Stimulated activated CD4-positive, alpha-beta T cell treated with anti-CD3 and anti-CD28 coated beads, Interleukin-4, amount 100 ng/mL, for 24 hours (primary cell): ENCODE results near the gene NR1D2.
"Not testable (repeated sequence)": the region's sequence is repeated elsewhere in the genome, so short reads cannot be mapped to it uniquely, and the experiment has no call there.

ENCODE experiments used
- DNase-seq: peaks from one replicate; pipeline ENCODE4 v3.0.0-alpha.2; 2020

NR1D2 gene

DNA sequence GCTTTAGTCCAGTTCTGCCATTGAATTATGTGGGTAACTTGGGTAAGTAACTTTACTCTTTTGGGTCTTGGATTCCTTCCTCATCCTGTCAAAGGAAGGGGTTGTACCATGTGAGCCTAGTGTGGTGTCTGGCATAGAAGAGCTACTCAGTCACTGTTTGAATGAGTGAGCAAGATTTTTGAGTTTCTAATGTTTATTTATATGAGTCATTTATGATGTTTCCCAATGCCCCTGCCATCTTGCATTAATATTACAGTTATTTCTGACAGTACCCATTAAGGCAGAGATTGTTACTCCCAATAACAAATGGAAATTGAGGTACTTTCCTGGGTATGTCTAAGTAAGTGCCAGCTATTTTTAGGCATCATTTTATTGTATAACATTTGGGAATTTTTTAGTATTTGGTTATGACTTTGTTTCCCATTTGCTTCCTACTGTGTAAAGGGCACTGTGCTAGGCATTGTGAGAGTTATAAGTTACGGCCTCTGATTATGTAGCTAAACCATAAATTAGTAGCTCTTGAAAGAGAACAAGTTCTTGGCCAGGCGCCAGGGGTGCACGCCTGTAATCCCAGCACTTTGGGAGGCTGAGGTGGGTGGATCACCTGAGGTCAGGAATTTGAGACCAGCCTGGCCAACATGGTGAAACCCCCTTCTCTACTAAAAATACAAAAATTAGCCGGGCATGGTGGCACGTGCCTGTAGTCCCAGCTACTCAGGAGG is 23.5 kb downstream of the NR1D2 start:
- DNase-seq, result no peak

DNA sequence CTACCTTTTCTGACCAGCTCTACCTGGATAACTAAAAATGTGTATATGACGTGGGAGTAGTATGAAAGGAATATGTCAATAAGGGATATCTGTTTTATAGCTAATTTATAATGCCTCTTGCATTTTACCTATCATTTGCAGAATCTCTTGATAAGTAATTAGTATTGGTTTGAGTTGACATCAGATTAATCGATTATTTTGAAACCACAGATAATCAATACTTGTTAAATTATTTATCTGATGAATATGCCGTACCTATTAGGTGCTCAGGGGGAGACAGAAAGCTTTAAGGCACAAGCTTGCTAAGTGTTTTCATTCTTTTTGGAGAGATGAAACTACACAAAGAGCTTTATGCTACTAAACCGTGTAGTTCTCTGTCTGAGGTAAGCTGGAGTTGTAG is 24.3 kb downstream of the NR1D2 start:
- no peak for DNase-seq

DNA sequence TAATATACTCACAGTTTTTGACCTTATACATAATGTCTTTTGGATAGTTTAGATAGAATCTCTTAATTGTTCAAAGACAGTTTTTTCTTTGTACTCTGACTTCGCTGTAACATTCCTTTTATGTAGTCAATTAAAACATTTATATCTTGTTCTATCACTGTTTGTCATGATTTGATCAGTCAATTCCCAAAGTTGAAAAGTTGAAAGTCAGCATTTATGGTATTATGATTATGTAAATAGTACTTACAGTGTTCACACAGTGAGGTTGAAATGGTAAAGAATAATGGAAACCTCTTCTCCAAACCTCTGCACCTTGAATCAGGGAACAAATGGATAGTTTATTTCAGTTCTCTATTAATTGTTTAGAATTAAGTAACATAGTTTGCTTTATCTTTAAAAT is 26.6 kb downstream of the NR1D2 start:
- DNase-seq, result no peak

DNA sequence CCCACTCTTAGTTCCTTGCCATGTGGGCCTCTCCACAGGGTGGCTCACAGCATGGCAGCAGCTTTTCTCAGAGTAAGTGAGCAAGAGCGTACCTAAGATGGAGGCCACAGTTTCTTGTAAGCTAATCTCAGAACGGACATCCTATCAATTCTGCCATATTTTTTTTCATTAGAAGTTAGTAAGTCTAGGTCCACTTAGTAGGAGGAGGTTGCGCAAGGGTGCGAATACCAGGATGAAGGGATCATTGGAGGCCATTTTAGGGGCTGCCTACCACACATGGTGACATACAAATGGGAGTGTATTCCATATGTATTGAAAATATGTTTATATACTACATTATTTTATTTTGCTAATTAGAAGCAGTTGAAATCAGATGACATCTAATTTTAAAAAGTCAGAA is 31.5 kb downstream of the NR1D2 start:
- DNase-seq, result no peak

DNA sequence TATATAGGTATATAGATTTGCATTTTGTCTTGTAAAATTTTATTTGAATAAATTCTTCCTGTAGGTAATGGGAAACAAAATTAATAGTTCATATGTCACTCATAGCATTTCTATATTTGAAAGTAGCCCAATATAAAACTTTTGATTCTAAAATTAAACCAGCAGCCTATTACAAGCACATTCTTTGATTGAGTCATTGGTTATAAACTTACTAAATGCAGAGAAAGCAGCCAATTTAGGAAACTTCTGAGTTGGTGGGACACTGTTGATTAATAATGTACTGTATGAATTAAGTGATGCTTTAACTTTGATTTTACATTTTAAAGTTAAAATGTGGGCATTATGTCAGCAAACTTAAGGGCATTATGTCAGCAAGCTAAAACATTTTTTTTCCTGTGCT is 34.5 kb downstream of the NR1D2 start:
- no peak for DNase-seq

DNA sequence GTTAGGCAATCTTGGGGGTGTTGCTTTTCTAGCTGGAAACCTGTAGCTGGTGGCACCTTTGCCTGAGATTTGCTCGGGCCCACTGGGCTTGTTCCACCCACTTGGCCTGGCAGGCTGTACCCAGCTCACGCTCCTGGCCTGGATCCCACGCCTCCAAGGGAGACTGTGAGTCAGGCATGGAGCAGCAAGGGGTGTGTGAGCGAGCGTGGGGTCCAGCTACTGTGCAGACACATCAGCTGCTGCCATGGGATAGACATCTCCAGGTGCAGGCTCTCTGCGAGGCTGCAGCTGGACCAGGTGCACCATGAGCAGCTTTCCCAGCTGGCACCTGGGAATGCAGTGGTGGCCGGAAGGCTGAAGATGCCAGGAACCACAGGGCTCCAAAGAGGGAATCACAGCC is 36.0 kb downstream of the NR1D2 start:
- no peak for DNase-seq

DNA sequence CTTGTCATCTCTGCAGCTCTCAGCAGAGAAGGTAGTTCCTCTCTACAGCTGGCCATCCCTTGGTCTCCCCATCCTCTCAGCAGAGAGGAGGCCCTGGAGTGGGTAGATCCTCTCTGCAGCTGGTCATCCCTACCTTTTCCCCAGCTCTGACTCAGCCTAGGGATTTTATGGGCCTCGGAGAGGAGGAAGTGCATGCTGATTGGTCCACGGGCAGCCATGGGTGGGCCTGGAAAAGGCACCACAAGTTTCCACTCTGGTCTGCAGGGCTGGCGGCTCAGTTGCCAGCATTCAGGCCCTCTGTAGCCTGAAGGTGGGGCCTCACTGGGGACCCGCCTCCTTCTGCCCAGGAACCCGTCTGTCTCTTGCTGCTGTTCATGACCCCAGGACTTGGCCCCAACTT is 36.9 kb downstream of the NR1D2 start:
- DNase-seq, result no peak

DNA sequence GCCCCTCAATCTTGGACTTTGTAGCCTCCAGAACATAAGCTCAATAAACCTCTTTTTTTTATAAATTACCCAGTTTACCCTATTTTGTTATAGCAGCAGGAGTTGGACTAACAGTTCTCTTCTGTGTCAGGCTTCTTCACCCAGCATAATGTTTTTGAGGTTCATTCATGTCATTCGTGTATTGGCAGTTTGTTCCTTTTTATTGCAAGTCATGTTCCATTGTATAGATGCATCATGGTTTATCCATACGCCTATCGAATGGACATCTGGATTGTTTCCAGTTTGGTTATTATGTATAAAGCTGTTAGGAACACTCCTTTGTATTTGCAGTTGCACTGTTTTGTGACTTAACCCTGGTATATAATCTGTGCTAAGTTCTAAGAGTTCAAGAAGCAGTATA is 39.8 kb downstream of the NR1D2 start:
- no peak for DNase-seq

DNA sequence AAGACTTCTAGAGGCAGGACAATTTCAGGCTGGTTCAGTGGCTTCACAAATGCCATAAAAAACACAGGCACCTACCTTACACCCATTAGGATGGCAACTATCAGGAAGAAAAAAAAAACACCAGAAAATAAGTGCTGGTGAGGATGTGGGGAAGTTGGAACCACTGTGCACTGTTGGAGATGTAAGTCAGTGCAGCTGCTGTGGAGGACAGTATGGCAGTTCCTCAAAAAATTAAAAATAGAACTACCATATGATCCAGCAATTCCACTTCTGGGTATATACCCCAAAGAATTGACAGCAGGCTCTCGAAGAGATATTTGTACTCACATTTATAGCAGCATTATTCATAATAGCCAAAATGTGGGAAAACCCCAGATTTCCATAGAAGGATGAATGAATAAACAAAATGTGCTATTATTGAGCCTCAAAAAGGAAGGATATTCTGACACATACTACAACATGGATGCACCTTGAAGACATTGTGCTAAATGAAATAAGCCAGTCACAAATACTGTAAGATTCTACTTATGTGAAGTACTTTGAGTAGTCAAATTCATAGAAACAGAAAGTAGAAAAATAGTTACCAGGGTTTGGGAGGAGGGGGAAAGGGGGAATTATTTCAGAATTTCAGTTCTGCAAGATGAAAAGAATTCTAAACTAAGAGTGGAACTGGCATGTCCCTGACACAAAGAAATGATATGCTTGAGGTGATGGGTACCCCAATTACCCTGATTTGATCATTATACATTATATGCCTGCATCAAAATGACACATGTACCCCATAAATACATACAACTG is 40.9 kb downstream of the NR1D2 start:
- no peak for DNase-seq

DNA sequence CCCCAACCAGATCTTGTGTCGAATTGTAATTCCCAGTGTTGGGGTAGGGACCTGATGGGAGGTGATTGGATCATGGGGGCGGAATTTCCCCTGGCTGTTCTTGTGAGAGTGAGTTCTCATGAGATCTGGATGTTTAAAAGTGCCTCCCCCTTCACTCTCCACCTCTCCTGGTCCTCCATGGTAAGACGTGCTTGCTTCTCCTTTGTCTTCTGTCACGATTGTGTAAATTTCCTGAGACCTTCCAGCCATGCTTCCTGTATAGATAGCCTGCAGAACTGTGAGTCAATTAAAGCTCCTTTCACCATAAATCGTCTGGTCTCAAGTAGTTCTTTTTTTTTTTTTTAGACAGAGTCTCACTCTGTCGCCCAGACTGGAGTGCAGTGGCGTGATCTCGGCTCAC is 42.3 kb downstream of the NR1D2 start:
- no peak for DNase-seq

DNA sequence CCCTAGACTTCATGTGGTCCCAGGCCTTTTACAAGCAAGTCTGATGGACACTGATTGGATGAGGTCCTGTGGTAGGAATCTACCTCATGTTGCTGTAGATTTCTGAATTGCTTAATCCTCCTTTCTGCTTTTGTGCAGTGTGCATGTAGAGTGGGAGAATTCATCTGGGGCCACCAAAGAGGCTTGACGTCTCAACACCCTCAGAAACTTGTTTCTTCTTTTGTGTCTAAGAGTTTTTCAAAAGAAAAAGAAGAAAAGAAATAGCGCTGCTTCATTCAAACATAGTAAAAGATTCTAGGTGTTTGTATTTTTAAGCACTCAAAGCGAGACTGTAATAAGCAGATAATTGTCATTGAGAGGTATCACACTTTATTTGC is 46.2 kb downstream of the NR1D2 start:
- no peak for DNase-seq

DNA sequence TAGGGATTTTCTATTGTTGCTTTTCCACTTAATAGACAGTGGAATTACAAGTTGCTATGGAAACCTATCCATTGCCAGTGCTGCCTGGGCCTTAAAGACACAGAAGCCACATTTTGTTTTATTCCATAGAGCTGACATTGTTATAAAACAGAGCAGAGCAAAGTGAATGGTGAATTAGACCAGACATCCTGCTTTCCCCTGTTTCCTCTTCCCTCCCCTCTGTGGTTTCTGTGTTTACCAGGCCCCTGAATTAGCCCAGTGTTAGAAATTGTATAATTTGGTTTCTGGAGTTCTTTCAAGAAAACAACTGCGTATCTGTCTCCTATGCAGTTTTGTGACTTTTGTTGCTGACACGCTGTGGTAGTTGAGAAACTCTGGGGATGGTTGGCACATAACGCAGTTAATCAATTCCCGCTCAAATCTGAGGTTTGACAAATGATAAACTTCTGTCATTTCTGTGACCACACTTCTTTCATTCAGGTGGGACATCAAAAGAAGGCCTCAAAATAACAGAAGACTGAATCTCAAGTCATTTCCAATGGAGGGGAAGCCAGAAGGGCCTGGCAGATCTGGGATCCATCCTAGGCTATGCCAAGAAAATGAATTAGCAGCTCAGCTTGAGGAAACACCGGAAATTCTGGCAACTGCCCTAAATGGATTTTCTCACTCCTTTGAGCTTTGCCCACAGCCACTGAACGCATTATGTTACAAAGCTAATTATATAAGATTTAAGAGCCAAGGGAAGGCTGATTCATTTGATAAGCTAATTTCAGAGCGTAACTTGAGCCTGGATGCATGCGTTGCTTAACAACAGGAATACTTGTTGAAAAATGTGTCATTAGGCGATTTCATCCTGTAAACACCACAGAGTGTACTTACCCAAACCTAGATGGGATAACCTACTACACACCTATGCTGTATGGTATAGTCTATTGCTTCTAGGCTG is 46.9 kb downstream of the NR1D2 start:
- no peak for DNase-seq

DNA sequence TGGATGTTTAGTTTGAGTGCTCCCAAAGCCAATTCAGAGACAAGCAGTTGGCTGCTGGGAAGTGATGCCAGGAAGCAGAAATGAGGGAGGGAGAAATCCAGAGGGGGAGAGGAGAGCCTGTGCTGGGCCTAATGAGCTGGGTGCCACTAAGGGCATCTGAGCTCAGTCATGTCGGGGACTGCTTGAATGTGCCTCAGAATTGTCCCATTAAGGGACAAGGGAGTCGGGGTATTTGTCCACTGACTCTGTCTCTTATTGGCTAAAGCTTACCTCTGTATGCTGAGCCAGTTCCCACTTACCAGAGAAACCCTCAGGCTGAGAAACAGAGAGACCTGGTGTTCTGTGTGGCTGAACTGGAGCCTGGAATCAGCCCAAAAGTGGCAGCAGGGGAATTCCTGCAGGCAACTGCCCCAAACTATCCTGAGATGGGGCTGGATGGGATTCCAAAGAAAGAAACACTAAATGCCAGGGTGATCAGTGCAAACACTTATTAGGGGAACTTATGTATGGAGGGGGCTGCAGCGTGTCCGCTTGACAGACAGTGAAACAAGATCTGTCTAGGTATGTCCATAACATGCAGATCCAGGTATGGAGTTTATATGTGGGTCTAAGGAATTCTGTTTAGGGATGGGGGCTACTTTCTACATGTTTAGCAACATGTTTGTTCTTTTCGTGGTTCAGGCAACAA is 48.6 kb downstream of the NR1D2 start:
- no peak for DNase-seq

DNA sequence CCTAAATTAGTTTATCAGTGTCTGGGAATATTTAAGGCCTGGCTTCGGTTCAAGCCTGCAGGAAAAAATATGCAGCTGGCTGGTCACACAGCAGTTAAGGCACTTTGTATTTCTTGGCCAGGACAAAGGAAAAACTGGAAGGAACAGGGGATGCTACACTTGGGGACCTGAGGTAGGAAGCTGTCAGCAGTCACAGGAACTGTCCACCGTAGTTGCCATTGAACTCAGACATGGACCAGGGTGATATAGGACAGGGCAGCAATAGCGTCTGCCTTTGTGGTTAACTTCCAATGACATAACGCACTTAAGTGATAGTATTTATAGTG is 49.1 kb downstream of the NR1D2 start:
- DNase-seq, result no peak

DNA sequence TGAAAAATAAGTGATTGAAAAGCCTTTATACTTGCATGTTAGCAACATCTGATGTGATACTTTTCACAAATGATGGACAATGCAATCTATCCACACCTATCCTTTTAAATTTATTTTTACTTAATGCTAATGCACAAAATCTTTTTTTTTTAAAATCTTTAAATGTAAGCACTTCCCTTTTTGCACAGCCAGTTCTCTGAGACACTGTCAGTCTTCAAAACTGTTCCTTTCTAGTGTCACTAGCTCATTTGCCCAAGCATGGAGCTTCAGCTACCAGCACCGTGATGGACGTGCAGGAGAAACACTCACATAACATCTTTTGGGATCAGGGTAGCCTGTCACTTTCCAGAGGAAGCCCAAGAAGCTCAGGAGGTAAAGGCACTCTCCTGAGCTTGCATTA is 50.1 kb downstream of the NR1D2 start:
- no peak for DNase-seq

DNA sequence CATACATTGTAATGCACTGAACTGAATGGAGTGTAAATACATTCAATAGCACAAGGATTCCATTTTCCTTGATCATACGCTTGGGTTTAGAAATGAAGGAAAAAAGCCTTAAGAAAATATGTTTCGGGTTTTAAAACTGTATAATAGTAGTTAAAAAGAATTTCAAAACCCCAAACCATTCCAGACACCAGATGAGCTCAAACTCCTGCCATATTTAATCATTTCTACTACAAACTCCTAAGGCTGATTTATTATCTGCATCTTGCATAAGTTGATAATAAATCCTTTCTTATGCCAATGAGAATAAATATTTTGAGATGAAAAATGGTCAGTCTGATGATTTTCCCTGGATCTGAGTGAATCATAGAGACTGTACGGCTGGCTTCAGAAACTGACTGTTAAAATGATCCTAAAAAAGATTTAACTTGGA is 51.0 kb downstream of the NR1D2 start:
- DNase-seq, result no peak

DNA sequence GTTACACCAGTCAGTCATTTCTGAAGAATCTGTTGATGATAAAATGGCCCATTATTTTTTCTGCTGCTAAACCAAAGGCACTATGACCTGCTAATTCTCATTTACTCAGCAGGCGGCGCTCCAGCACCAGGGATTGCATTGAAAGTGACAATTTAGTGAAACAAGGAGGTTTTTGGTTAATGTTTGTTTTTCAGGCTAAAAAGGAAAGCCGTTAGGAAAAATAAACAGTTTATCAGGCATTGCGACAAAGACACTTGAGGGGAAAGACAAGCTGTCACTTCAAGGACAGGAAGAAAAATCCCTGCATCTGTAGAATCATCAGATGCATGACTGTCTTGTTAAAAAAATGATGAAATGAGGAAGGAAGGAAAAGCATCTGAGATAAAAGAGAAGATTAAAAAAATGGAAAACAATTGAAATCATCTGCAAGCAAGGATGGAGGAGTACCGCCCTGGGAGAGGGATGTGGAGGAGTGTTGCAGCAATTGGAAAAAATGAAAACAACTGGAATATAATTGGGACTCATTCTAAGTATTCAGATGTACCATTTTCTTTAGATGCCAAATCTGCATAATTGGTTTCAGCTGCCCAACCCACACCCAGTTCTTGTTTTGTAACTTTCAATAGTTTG is 54.0 kb downstream of the NR1D2 start:
- peak; percentile 70 for DNase-seq

DNA sequence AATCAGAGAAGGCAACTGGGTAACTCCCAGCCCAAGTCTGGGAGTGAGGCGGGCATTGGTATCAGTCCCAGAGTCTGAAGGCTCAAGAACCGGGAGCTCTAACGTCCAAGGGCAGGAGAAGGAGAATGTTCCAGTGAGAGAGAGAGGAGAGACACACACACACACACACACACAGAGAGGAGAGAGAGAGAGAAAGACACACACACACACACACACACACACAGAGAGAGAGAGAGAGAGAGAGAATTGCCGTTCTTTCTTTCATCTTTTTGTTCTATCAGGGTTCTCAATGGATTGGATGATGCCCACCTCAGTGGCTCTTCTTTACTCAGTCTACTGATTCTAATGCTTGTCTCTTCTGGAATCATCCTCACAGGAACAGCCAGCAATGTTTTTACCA is 57.0 kb downstream of the NR1D2 start:
- DNase-seq, result no peak

DNA sequence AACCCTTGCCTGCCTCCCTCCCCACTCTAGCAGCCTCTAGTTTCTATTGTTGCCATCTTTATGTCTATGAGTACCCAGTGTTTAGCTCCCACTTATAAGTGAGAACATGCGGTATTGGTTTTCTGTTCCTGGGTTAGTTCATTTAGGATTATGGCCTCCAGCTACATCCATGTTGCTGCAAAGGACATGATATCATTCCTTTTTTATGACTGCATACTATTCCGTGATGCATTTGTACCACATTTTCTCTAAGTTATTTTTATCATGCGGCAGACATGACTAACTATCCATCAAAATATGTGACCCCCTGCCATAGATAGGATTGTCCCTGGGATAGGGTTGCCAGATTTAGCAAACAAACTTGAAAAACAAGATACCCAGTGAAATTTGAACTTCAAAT is 58.4 kb downstream of the NR1D2 start:
- no peak for DNase-seq

DNA sequence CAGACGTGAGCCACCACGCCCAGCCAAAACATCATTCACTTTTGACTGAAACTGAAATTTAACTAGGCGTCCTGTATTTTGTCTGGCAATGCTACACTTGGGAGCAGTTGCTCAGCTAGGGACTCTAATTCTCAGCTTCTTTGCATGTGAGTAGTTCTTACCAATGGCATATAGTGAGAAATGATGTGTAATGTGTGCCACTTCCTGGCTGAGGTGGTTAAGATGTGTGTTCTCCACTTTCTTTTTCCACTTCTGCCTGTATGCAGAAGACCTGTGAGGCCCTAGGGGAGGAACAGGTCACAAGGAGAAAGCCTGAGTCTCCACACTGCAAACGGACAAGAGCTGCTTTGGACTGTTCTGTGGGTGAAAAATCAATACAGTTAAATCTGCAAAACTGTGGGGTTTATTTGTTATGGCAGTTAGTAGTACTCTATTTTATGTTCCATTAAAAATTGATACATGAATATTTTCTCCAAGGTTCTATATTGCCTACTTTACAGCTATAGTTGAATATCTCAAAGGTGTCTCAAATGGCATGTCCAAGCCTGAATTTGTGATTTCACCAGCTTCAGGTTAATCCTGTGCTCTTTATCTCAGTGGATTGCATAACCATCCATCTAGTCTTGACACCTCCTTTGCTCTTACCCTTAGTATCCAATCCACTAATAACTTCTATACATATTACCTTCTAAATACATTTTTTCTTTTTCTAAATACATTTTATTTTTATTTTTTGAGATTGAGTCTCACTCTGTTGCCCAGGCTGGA is 59.3 kb downstream of the NR1D2 start:
- peak; percentile 15 for DNase-seq

DNA sequence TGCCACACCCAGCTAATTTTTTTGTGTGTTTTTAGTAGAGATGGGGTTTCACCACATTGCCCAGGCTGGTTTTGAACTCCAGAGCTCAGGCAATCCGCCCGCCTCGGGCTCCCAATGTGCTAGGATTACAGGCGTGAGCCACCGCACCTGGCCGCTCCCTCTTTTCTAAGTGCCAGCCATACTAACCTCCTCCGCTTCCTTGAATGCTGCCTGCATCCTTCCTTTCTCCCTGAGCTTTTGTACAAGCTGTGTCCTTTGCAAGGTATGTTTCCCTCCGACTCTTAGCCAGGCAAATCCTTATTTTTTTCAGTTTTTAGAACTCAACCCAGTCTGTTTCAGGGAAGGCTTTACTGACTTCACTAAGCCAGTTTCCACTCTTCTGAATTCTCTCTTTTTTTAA is 60.6 kb downstream of the NR1D2 start:
- DNase-seq, result no peak

DNA sequence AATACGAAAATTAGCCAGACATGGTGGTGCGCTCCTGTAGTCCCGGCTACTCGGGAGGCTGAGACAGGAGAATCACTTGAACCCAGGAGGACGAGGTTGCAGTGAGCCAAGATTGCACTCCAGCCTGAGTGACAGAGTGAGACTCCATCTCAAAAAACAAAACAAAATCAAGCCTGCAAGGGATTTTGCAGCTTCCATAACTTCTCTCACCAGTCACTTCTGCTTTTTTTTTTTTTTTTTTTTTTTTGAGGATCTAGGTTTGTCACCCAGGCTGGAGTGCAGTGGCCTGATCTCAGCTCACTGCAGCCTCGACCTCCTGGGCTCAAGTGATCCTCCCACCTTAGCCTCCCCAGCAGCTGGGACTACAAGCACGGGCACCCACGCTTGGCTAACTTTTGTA is 65.7 kb downstream of the NR1D2 start:
- DNase-seq, result not testable (repeated sequence)
